HTR-8/SVneo (cell line): ENCODE measurements around the gene ZDHHC14.

Source experiments
- DNase-seq: peaks from one replicate; pipeline ENCODE4 v3.0.0; 2011; ENCODE audit warnings: low spot score, mixed read lengths; ENCODE audit not compliant: insufficient read length
- FAIRE-seq: peaks from 2 replicates; lab custom pipeline; 2011; peaks lifted over from hg19 to GRCh38; lab: Jason Lieb, UNC

ZDHHC14 gene

GRCh38 chr6:157486572-157486971, 105.6 kb downstream of the ZDHHC14 start:
- DNase-seq (no peak), FAIRE-seq (no peak)

- DNase-seq (no peak), FAIRE-seq (no peak)
Measured at GRCh38 chr6:157487110-157487773, 106.3 kb downstream of the ZDHHC14 start.

- no peak for DNase-seq
- FAIRE-seq = no peak
Measured at GRCh38 chr6:157488058-157488457, 107.1 kb downstream of the ZDHHC14 start.

- FAIRE-seq = no peak
- DNase-seq = no peak
Measured at GRCh38 chr6:157488716-157489118, 107.7 kb downstream of the ZDHHC14 start.

- FAIRE-seq = no peak
- no peak for DNase-seq
Measured at GRCh38 chr6:157490611-157491269, 109.8 kb downstream of the ZDHHC14 start.

- DNase-seq (no peak), FAIRE-seq (no peak)
Measured at GRCh38 chr6:157491571-157492232, 110.7 kb downstream of the ZDHHC14 start.

GRCh38 chr6:157492249-157492648, 111.3 kb downstream of the ZDHHC14 start:
- FAIRE-seq (no peak), DNase-seq (no peak)

- FAIRE-seq = no peak
- no peak for DNase-seq
Measured at GRCh38 chr6:157492741-157493140, 111.8 kb downstream of the ZDHHC14 start.

DNA sequence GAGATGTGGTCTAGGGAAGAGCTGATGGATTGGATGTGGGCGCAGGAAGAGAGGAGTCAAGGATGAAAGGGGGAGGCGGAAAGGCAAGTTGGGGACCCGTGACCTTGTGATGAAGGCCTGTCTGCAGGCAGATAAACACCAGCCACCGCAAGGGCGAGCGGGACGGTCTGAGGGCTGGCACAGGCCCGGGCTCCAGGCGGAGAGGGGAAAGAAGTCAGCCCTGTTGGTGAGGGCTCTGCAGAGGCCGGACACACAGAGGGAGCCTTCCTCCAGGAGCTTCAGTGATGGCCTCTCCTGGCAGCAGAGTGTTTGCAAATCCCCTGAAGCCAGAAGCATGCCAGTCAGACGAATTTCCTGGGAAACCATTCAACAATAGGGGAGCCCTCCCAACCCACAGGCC, 112.2 kb downstream of the ZDHHC14 start:
- no peak for FAIRE-seq
- no peak for DNase-seq

DNA sequence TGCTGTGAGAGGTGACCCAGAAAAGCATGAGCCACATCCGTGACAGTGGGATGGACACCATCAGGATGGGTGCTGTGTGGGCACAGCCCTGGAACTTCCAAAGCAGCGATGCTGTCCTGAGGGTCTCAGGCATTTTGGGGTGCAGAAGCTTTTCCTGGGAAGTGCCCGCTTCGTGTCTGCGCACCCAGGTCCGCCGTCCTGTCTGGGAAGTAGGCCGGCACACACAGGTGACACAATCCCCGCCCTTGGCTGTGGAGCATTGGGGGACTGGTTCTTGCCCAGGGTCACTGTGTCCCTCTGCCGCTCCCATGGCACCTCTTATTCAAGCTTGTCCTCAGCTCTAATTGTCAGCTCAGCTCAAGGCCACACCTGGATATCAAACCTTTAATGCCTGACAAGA, 112.6 kb downstream of the ZDHHC14 start:
- no peak for DNase-seq
- no peak for FAIRE-seq

DNA sequence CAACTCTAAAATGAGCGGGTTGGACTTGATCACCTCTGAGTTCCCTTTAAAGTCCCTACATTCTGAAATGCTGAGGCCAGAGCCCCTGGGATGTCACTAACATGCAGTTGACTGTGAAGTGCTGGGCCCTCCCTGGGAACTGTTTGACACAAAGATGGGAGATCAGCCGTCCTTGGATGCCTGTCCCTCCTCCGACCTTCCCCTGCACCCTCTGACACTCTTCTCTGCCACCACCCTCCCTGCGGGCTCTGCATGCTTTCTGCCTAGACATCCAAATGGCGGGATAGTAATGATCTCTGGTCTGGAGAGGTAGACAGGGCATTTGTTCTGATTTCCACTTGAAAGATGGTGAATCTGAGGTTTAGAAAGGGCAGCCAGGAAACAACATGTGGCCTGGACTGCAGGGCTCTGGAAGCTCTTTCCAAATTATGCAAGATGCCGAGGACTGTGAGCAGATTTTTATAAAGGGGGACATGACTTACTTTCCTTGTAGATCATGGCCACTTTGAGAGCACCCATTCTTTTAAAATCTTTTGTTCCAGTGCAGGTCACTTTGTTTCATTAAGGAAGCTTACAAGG, 113.2 kb downstream of the ZDHHC14 start:
- FAIRE-seq (no peak), DNase-seq (no peak)

- no peak for FAIRE-seq
- DNase-seq = no peak
Measured at GRCh38 chr6:157496534-157497095, 115.6 kb downstream of the ZDHHC14 start.

- DNase-seq = no peak
- no peak for FAIRE-seq
Measured at GRCh38 chr6:157497579-157497978, 116.6 kb downstream of the ZDHHC14 start.

DNA sequence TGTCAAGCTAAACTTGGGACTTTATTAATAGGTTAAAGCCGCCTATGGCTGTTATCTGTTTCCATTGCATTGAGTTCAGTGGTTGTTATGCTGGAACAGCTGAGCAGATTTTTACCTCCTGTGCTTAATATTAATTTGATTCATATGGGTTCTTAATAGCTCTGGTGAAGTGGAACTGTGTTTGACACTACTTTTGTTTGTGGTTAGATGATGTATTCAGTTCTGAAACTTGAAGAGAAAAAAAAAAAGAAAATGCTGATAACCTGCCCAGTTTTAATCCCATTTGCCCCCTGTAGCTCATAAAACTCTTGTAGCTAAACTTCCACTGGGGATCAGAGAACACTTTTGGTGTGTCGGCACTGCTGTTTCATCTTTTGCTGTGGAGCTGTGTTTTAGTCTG, 117.8 kb downstream of the ZDHHC14 start:
- DNase-seq = no peak

DNA sequence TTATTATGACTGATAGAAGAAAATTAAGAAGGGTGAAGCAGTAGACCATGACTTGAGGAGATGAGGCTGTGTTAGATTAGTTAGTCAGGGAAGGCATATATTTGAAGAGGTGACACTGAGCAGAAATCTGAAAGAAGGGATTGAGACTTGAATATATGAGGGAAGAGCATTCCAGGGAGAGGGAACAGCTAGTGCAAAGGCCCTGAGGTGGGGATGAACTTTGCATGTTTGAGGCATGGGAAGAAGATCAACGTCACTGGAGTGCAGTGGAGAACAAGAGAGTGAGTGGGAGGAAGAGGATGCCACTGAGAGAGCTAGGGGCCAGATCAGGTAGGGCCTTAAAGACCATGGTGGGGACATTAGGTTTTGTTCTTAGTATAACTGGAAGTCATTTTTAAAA, 119.0 kb downstream of the ZDHHC14 start:
- DNase-seq (no peak), FAIRE-seq (no peak)

More for the DNA sequence above, 117.8 kb downstream of the ZDHHC14 start:
- FAIRE-seq = no peak

DNA sequence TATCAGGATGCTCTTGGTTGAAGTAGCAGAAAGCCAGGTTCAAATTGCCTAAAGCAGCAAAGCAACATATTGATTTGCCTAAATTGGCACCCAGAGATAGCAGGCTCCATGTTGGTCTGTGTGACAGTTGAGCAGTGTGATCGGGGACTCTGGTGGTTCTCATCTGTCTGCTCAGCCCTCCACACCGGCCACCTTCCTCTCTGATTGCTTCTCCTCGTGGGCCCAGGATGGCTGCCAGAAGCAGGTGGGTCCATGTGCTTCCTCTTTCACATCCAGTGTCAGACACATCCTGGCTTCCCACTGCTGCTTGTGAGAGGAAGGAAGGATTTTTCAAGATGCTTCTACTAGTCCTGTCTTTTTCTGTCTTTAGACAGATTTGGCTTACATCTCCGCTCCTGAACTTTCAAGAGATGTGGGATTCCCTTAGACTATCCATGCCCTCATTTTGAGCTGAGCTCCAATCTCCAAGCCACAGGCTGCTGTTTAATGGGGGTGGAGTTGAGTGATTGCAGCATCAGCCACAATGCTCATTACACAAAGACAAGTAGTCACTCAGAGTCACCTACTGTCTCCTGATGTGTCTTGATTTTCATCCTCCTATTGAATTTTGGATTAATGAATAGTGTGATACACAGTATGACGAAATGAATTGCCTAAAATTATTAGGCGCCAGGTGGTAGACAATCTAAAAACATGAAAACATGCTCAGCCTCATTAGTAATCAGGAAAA, 122.2 kb downstream of the ZDHHC14 start:
- DNase-seq (no peak), FAIRE-seq (no peak)

GRCh38 chr6:157505912-157506491, 125.0 kb downstream of the ZDHHC14 start:
- DNase-seq = no peak
- no peak for FAIRE-seq

DNA sequence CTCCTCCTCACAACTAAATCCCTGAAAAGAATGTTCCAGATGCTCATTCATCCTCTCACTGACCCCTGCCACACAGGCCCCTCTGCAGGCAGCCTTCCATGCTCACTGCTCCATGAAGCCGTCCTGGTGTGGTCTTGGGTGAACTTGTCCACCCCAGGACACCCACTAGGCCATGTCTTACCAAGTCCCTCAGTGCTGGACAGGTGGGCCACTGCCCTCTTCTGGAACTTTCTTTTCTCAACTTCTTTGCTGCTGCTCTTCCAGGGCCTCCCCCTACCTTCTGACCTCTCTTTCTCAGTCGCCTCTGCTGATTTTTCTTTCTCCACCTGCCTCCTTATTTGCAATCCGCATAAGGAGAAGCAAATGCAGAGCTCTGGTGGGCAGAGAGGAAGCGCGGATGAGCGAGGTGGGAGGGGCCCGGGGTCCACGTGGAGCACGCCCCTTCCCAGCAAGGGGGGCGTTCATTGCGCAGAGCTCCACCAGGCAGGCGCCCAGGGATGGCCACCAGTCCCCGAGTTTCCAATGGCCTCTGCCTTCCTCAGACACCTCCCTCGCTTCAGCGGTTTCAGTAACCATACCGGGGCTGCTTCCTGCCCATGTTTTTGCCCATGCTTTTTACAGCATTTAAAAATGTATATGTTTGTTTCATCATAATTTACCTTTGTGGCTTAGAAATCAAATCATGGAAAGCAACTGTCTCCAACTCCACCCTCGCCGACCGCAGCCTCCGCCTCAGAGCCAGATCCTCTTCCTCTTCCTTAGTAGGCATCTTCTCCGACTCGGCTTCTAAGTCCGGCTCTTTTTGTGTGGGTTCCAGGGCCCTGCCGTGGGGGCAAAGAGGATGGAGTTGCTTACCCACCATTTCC, 129.6 kb downstream of the ZDHHC14 start:
- DNase-seq (no peak), FAIRE-seq (no peak)
